ENCODE data around the gene TMEM33.

TMEM33 gene

GRCh38 chr4:41940834-41941233 lies 5.6 kb downstream of the TMEM33 start:
- no peak for DNase-seq

- no peak for DNase-seq
Measured at GRCh38 chr4:41943506-41943905, 8.3 kb downstream of the TMEM33 start.

DNA sequence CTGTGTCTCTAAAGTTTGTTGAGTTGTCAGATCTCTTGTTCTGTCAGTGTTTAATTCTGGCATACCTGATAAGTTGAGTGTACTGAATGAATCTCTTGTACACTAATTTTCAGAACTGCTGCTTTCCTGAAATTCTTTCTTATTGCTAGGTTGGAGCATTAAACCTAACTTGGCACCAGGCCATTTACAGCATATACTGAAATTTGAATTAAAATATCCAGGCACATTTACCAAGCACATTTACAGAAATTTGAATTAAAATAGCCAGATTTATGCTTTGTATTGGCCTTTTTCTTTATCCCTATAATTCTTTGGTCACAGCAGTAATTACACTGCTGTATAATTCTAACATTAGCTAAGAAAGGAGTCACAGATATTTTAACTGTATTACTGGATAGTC lies 8.9 kb downstream of the TMEM33 start:
- no peak for DNase-seq

- no peak for DNase-seq
Measured at GRCh38 chr4:41949531-41949930, 14.3 kb downstream of the TMEM33 start.

GRCh38 chr4:41957634-41958033 lies 22.4 kb downstream of the TMEM33 start:
- peak in 1 of 6 experiments; percentile 10 for DNase-seq

- DNase-seq, result peak in 1 of 6 experiments; percentile 2
Measured at GRCh38 chr4:41963105-41963504, 27.9 kb downstream of the TMEM33 start.

DNA sequence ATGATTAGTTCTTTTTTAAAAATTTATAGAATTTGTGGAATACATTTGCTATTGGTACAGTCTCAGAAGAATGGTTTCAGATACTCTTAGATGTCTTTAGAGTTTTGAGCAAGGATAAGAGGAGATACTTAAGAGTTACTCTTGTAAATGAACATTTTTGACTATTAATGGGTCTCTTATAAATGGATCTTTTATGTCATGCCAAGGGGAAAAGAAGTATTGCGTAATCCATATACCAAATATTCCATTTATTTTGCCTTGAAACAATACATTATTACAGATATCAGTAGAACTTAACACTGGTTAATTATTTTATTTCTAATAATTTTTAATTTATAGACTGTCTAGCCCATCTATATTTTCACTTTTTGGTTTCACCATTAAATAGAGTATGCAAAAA lies 29.2 kb downstream of the TMEM33 start:
- no peak for DNase-seq

DNA sequence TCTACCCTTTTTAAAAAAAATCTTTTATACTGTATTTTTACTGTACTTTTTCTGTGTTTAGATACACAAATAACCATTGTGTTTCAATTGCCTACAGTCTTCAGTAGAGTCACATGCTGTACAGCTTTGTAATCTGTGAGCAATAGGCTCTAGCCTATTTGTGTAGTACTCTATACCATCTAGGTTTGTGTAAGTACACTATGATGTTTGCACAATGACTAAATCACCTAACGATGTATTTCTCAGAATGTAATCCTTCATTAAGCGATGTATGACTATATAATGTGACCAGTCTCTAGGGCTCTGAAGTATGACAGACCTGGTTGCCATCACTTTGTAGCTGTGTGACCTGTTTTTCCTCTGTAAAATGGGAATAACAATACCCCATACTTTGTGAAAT lies 32.2 kb downstream of the TMEM33 start:
- no peak for DNase-seq

DNA sequence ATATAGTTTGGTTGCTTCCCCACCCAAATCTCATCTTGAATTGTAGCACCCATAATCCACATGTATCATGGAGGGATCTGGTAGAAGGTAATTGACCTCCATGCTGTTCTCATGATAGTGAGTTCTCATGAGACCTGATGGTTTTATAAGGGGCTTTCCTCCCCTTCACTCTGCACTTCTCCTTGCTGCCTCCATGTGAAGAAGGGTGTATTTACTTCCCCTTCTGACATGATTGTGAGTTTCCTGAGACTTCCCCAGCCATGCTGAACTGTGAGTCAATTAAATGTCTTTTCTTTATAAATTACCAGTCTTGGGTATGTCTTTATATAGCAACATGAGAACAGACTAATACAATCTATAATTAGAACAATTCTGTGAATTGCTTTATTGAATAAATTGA lies 34.4 kb downstream of the TMEM33 start:
- no peak for DNase-seq

DNA sequence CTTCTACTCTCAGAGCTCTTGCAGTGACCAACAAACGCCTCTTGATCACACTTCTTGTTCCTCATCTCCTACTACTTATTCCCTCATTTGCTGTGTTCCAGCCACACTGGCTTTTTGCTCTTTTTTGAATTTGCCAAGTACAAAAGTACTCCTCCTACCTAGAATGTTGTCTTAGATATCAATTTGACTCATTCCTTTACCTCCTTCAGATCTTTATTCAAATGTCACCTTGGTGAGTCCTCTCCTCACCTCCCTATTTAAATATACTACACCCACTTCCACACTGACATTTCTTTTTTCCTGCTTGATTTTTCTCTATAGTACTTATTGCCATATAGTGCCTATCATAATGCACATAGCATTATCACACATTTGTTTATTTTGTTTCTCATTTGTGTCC lies 40.1 kb downstream of the TMEM33 start:
- DNase-seq, result no peak

- DNase-seq, result no peak
Measured at GRCh38 chr4:41976775-41977516, 41.7 kb downstream of the TMEM33 start.

DNA sequence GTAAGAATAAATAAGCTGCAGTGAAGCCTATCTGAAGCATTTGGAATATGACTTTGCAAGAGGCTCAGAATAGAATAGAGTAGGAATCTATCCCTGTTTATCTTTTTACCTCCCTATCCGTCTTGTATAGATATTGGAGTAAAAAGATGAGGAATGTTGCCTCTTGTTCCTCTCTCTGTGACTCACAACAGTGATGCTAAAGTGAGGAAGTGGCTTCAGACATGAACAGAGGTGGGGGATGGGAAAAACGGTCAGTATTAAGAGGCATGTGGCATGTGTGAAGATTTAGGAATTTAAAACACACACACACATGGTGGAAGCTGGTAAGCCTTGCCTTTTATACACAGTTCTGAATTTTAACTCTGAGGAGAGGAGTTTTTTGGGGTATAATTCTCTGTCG lies 42.5 kb downstream of the TMEM33 start:
- no peak for DNase-seq

DNA sequence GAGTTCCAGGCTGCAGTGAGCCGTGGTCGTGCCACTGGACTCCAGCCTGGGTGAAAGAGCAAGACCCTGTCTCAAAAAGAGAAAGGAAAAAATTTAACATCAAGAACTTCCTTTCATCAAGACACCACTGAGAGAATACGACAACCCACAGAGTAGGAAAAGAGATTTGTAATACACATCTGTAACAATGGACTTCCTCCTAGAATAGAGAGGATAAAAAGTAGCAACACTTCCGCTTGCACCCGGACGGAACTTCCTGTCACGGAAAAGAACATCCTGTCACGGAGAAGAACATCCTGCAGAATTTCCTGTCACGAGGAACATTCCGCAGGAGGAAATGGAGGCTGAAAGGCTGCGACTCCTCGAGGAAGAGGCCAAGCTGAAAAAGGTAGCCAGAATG lies 46.2 kb downstream of the TMEM33 start, which contains the start of gene DCAF4L1:
Gene DCAF4L1 (plus strand): TSS at position 301 of the 400 bp plus-strand sequence. CDS start 37 bp downstream, at position 338.
- no peak for DNase-seq

DNA sequence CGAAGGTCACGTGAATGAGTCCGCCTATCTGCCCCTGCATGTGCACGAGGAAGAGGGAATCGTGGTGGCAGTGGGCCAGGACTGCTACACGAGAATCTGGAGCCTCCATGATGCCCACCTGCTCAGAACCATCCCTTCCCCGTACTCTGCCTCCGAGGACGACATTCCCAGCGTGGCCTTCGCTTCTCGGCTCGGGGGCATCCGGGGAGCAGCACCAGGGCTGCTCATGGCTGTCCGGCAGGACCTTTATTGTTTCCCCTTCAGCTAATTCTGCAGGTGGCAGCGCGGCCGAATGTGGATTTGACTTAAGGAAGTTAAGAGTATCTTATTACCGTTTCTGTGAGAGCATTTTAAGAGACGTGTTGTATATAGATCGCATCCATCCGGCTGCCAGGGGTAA lies 47.5 kb downstream of the TMEM33 start:
- DNase-seq, result no peak

- DNase-seq, result no peak
Measured at GRCh38 chr4:41985151-41985550, 49.9 kb downstream of the TMEM33 start.

DNA sequence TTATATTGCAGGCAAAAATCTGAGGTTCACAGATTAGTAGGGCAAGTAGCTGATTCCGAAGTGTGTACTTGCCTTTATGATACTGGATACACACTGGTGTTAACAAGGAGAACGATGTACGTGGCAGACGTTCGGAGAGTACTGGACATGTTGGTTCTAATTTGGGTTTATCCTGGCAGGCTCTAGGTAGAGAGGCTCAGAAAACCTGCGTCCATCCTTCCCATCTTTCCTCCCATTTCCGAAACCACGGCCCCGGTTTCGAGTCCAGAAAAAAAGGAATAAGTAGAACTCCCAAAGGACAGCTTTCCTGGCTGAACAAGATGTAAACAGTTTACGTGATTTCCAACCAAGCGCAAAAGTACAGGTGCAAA lies 54.8 kb downstream of the TMEM33 start:
- DNase-seq, result peak in 1 of 6 experiments; percentile 54

DNA sequence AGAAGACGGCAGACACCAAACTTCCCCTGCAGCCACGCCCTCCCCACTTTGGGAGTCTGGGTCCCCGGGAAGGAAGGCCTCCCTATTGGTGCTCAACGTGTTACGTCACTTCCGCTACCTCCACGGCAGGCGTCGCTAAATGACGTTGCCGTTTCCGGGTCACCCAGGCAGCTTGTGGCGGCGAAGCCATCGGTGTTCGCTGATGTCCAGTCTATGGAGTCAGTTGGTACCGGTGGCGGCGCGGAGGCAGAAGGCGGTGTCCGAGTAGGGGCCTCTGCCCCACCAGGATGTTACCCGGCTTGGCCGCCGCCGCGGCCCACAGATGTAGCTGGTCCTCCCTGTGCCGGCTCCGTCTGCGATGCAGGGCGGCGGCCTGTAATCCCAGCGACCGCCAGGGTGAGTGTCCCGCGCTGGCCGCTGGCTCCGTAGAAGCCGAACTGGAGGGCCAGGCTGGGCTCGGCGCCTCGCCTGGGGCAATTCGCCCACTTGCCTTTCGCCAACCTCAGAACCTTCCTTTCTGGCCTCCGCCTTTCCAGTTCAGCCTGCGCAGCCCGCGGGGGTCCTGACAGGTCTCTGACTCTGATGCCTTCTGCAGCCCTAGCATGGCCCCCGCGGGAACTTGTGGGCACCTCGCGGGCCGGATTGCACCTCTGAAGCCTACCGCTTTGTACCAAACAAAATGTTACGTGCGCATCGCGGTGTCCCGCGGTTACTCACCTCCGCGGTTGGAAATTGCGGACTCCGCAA lies 55.3 kb downstream of the TMEM33 start, which contains the start of gene SLC30A9:
Gene SLC30A9 (plus strand): TSS at position 166 of the 747 bp plus-strand sequence. CDS start 122 bp downstream, at position 288.
- peak; percentile 83 to 93 (median 92) for DNase-seq

- DNase-seq, result no peak
Measured at GRCh38 chr4:41991916-41992767, 56.9 kb downstream of the TMEM33 start.

- no peak for DNase-seq
Measured at GRCh38 chr4:41992967-41993857, 58.0 kb downstream of the TMEM33 start.

GRCh38 chr4:41994461-41994985 lies 59.3 kb downstream of the TMEM33 start:
- no peak for DNase-seq

DNA sequence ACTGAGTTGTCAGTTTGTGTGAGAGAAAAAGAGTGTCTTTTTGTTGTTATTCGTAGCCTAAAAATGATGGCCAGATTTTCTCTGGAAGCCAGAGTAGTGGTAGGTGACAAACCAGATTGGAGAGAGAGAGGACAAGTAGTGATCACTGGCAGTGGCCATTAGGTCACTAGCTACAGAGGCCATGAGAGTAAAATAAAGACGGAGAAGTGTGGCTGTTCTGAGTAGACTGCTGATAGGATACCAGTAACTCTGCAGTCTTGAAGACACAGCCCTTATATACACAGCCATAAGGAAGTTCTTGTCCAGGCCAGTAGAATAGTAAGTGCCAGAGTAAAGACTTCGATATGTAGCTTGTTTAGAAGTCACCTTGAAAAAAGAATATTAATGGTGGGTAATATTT lies 62.8 kb downstream of the TMEM33 start:
- DNase-seq, result no peak

DNA sequence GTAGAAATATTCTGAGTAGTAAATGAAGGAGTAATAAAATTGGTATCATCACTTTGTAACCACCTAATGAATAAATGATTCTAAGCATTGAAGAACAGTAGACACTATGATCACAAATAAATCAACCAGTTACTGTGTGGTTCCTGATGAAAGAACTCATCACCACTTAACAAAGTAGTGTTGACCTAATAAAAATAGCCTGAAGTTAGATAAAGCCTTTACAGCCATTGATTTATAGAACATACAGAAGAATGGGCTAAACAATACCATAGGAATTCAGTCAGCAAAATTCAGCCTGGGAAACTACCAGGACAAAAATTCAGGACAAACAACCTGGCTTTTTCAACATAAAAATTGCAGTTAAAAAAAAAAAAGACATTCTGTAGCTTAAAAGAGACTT lies 64.1 kb downstream of the TMEM33 start:
- no peak for DNase-seq
